Testis (tissue), 2 donors: ENCODE data around the gene ALOXE3.

ENCODE experiments used
- POLR2A ChIP-seq: fragments of 450-650 bp; IDR thresholded peaks from one replicate; pipeline ENCODE4 v1.6.1; 2017; ENCODE audit warnings: antibody characterized with exemption, mild to moderate bottlenecking, moderate library complexity
- TF ChIP-seq, protein P1 (sequence below), 3 experiments: fragments of 450-650 bp in 2 of 3; fragments of 200-600 bp in 1 of 3; sonication (generic) in 1 of 3; IDR thresholded peaks; one replicate each; pipeline ENCODE4 v1.5.1; 2016 to 2019; ENCODE audit warnings: antibody characterized with exemption in 3 of 3, mild to moderate bottlenecking in 2 of 3, moderate library complexity in 1 of 3

DNA sequence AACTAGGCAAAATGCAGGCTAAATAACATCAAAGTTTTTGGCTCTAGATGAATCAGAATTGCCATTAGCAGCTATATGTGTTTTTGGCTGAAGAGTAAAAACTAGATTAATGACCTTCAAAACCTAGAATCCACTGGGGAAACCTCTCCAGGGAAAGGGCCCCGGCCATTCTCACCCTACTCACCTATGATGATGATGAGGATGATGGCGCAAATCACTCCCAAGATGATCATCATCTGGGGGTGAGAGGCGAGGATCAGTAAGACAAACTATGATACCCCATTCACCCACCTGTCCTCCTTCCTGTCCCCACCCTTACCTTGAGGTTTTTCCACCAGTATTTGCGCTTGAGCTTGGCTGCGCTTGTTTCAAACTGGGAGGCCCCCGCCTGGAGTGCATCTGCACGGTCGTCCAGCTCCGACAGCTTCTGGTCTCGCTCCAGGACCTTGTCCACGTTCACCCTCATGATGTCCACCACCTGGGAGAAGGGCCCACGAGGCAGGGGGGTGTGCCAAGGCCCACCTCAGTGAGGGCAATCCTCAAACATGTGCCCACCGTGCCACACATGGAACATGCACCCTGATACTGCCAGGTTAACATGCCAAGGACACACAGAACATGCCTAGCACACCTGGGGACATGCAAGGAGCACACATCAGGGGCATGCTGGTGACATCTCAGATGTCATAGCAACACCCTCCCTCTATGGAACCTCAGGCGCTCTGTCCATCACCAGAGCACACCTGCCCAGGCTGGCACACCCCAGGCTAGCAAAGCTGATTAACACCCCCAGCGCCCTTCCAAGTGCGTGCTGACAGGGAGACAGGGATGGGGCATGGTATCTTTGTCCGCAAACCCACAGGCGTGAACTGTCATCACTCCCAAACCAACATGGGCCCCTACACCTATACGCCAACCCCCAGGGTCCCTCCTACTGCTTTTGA lies 43.2 kb upstream of the ALOXE3 start:
- TF ChIP-seq POLR2A, result no peak
- TF ChIP-seq, protein P1, sequence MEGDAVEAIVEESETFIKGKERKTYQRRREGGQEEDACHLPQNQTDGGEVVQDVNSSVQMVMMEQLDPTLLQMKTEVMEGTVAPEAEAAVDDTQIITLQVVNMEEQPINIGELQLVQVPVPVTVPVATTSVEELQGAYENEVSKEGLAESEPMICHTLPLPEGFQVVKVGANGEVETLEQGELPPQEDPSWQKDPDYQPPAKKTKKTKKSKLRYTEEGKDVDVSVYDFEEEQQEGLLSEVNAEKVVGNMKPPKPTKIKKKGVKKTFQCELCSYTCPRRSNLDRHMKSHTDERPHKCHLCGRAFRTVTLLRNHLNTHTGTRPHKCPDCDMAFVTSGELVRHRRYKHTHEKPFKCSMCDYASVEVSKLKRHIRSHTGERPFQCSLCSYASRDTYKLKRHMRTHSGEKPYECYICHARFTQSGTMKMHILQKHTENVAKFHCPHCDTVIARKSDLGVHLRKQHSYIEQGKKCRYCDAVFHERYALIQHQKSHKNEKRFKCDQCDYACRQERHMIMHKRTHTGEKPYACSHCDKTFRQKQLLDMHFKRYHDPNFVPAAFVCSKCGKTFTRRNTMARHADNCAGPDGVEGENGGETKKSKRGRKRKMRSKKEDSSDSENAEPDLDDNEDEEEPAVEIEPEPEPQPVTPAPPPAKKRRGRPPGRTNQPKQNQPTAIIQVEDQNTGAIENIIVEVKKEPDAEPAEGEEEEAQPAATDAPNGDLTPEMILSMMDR (IDR thresholded peaks at IDR 0.05), result no peak
